ENCODE measurements around the gene GTF2A1. TPM values are rescaled to one million over a fixed set of nuclear protein-coding genes. Genes with fewer than 3 reads are reported as not detected.
A peak's percentile ranks its signal among the peaks of the same experiment; 100 is the strongest.

The GTF2A1 gene
- total RNA-seq, 1 donor from 2014 or later: 42.4 TPM

DNA sequence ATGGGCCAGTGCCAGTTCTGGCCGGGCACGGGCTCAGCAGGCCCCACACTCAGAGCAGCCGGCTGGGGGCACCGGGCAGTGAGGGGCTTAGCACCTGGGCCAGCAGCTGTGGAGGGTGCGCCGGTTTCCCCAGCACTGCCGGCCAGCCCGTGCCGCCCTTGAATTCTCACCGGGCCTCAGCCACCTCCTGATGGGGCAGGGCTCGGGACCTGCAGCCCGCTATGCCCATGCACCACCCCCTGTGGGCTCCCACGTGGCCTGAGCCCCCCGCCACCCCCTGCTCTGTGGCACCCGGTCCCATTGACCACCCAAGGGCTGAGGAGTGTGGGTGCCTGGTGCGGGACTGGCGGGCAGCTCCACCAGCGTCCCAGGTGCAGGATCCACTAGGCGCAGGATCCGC, 15.4 kb upstream of the GTF2A1 start:
- Mint-ChIP-seq H3K36me3 (ENCODE audit: low read depth) (no peaks in the 10 kb centered on the region), H3K27me3 (ENCODE audit: low read depth) (peaks cover 10% of the 10 kb centered on the region), H3K4me3 (ENCODE audit: unreplicated experiment) (no peak overlapping the region), H3K9me3 (ENCODE audit: low read depth) (peaks cover 9% of the 10 kb centered on the region), H3K4me1 (ENCODE audit: low read depth) (peaks cover 13% of the 10 kb centered on the region), H3K27ac (ENCODE audit: unreplicated experiment) (no peak overlapping the region)
- TF ChIP-seq, protein P1, sequence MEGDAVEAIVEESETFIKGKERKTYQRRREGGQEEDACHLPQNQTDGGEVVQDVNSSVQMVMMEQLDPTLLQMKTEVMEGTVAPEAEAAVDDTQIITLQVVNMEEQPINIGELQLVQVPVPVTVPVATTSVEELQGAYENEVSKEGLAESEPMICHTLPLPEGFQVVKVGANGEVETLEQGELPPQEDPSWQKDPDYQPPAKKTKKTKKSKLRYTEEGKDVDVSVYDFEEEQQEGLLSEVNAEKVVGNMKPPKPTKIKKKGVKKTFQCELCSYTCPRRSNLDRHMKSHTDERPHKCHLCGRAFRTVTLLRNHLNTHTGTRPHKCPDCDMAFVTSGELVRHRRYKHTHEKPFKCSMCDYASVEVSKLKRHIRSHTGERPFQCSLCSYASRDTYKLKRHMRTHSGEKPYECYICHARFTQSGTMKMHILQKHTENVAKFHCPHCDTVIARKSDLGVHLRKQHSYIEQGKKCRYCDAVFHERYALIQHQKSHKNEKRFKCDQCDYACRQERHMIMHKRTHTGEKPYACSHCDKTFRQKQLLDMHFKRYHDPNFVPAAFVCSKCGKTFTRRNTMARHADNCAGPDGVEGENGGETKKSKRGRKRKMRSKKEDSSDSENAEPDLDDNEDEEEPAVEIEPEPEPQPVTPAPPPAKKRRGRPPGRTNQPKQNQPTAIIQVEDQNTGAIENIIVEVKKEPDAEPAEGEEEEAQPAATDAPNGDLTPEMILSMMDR (IDR thresholded peaks at IDR 0.05): no peak
- no peak for DNase-seq (ENCODE audit: low spot score)

DNA sequence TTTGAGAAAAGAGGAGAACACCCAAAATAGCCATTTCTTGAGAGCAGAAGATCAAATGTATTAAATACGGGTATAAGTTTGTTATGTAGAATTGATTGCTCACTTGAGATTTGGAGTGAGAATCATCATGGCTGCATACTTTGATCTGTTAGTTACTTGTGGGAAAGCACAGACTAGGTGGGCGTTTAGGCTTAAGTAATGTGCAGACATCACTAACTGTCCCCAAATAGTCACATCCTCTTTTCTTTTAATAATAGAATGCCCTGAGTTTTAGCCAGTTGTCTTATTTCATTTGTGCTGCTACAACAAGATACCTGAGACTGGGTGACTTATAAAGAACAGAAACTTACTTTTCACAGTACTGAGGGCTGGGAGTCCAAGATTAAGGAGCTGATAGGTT, 14.3 kb upstream of the GTF2A1 start:
- no peak overlapping the region for H3K27ac Mint-ChIP-seq (ENCODE audit: unreplicated experiment)
- TF ChIP-seq, protein P1 (IDR thresholded peaks at IDR 0.05): no peak
- no peak for DNase-seq (ENCODE audit: low spot score)
- no peaks in the 10 kb centered on the region for H3K9me3 Mint-ChIP-seq (ENCODE audit: low read depth)
- H3K4me3 Mint-ChIP-seq (ENCODE audit: unreplicated experiment): no peak overlapping the region
- no peaks in the 10 kb centered on the region for H3K36me3 Mint-ChIP-seq (ENCODE audit: low read depth)
- peaks cover 10% of the 10 kb centered on the region for H3K27me3 Mint-ChIP-seq (ENCODE audit: low read depth)
- peaks cover 13% of the 10 kb centered on the region for H3K4me1 Mint-ChIP-seq (ENCODE audit: low read depth)

DNA sequence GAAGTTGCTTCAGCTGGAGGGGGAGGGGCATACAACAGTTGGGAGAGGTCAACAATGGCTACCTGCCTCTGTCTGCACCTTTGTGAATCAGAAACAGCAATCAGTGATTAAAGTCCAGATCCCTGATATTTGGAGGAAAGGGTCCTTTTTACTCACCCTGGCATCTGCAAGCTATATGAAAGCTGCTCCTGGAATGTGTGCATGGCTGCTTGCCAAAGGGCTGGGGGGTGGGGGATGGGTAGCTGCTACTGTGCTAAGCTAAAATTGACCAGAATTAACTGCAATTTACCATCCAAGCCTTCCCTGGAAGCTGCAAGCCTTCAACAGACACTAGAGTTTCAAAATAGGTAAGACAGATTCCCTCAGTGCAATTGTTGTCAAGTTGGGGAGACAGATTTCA, 13.5 kb upstream of the GTF2A1 start:
- H3K27ac Mint-ChIP-seq (ENCODE audit: unreplicated experiment): peak overlapping the region; percentile 24
- TF ChIP-seq, protein P1 (IDR thresholded peaks at IDR 0.05): no peak
- H3K4me3 Mint-ChIP-seq (ENCODE audit: unreplicated experiment): no peak overlapping the region
- peaks cover 7% of the 10 kb centered on the region for H3K27me3 Mint-ChIP-seq (ENCODE audit: low read depth)
- H3K4me1 Mint-ChIP-seq (ENCODE audit: low read depth): peaks cover 13% of the 10 kb centered on the region
- no peaks in the 10 kb centered on the region for H3K9me3 Mint-ChIP-seq (ENCODE audit: low read depth)
- DNase-seq (ENCODE audit: low spot score): no peak
- no peaks in the 10 kb centered on the region for H3K36me3 Mint-ChIP-seq (ENCODE audit: low read depth)

DNA sequence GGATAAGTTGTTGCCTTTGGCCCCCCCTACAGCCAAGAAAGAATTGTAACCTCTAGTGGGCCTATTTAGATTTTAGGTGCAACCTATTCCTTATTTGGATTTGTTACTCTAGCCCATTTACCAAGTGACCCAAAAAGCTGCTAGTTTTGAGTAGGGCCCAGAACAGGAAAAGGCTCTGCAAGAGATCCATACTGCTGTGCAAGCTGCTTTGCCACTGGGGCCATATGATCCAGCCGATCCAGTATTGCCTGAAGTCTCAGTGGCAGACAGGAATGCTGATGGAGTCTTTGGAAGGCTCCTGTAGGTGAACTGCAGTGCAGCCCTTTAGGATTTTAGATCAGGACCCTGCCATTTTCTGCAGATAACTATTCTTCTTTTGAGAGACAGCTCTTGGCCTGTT, 12.9 kb upstream of the GTF2A1 start:
- H3K27ac Mint-ChIP-seq (ENCODE audit: unreplicated experiment): no peak overlapping the region
- H3K27me3 Mint-ChIP-seq (ENCODE audit: low read depth): peaks cover 6% of the 10 kb centered on the region
- DNase-seq (ENCODE audit: low spot score): no peak
- TF ChIP-seq, protein P1 (IDR thresholded peaks at IDR 0.05): no peak
- H3K4me3 Mint-ChIP-seq (ENCODE audit: unreplicated experiment): no peak overlapping the region
- H3K36me3 Mint-ChIP-seq (ENCODE audit: low read depth): no peaks in the 10 kb centered on the region
- H3K9me3 Mint-ChIP-seq (ENCODE audit: low read depth): no peaks in the 10 kb centered on the region
- H3K4me1 Mint-ChIP-seq (ENCODE audit: low read depth): peaks cover 13% of the 10 kb centered on the region

DNA sequence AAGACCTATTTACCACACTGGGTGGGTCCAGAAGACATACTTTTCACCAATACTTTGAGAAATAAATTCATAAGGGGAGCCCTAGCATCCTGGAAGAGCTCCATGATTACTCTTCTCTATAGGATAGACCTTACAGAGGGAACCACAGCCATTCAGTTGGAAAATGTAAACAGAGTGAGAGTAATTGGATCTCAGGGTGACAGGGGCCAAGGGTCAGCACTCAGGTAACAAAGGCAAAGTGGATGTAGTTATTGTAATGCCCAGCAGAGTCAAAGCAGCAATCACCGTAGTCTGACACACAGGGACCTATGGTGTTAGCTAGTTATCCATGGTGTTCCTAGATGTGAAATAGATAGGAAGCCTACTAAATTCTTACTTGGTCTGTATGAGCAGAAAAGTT, 10.8 kb upstream of the GTF2A1 start:
- H3K27me3 Mint-ChIP-seq (ENCODE audit: low read depth): no peaks in the 10 kb centered on the region
- H3K4me3 Mint-ChIP-seq (ENCODE audit: unreplicated experiment): no peak overlapping the region
- TF ChIP-seq, protein P1 (IDR thresholded peaks at IDR 0.05): no peak
- H3K36me3 Mint-ChIP-seq (ENCODE audit: low read depth): no peaks in the 10 kb centered on the region
- DNase-seq (ENCODE audit: low spot score): no peak
- H3K27ac Mint-ChIP-seq (ENCODE audit: unreplicated experiment): no peak overlapping the region
- no peaks in the 10 kb centered on the region for H3K9me3 Mint-ChIP-seq (ENCODE audit: low read depth)
- H3K4me1 Mint-ChIP-seq (ENCODE audit: low read depth): peaks cover 13% of the 10 kb centered on the region

Measured in chondrocyte (in vitro differentiated cells).